ENCODE results near the gene CHRNA4. TPM values are rescaled to one million over a fixed set of nuclear protein-coding genes. Genes with fewer than 3 reads are reported as not detected.
"Not testable (repeated sequence)": the region's sequence is repeated elsewhere in the genome, so short reads cannot be mapped to it uniquely, and the experiment has no call there.

CHRNA4 gene
- total RNA-seq, 1 donor from 2014 or later, result not detected

DNA sequence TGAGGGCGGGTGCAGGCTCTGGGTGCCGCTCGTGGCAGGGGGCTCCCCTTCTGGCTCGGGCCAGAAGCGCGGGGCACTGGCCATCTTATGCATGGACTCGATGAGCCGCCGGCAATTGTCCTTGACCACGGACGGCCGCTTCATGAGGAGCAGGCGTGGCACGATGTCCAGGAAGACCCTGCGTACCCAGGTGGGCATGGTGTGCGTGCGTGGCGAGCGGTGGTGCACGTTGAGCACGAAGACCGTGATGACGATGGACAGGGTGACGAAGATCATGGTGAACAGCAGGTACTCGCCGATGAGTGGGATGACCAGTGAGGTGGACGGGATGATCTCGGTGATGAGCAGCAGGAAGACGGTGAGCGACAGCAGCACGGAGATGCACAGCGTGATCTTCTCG is 11.0 kb downstream of the CHRNA4 start:
- DNase-seq (ENCODE audit: low read depth), result no peak

- no peak for DNase-seq (ENCODE audit: low read depth)
Observed at GRCh38 chr20:63349516-63349895, 11.6 kb downstream of the CHRNA4 start.

DNA sequence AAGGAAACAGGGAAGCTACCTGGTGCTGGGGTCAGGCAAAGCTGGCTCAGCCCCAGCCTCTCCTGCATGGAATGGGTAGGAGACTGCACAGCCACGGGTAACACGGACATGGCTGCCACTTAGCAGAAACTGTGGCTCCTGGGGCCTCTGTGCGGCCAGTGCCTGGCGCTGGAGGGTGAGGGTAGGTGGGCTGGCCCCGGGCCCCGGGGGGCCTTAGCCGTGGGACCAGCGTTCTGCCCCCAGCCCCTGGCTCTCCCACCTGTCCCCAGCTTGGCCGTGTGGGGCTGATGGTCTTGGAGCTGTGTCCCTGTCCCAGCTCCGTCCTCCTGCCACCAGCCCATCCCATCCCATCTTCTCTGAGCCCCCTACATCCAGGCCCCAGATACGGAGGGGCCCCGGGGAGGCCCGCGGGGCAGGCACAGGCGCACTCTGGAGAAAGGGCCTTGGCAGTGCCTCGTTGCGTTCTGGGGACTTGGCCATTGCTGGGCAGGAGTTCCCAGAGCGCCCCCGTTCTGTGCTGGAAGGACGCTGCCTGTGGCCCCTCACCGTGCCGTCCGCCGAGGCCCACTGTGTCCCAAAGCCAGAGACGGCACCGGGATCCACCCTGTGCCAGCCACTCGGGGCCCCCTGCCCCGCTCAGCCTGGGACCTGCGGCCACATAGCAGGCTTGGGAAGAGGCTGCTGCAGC is 12.2 kb downstream of the CHRNA4 start:
- DNase-seq (ENCODE audit: low read depth), result no peak

- DNase-seq (ENCODE audit: low read depth), result no peak
Observed at GRCh38 chr20:63347950-63348827, 13.0 kb downstream of the CHRNA4 start.

GRCh38 chr20:63347081-63347741 is 13.9 kb downstream of the CHRNA4 start:
- no peak for DNase-seq (ENCODE audit: low read depth)

DNA sequence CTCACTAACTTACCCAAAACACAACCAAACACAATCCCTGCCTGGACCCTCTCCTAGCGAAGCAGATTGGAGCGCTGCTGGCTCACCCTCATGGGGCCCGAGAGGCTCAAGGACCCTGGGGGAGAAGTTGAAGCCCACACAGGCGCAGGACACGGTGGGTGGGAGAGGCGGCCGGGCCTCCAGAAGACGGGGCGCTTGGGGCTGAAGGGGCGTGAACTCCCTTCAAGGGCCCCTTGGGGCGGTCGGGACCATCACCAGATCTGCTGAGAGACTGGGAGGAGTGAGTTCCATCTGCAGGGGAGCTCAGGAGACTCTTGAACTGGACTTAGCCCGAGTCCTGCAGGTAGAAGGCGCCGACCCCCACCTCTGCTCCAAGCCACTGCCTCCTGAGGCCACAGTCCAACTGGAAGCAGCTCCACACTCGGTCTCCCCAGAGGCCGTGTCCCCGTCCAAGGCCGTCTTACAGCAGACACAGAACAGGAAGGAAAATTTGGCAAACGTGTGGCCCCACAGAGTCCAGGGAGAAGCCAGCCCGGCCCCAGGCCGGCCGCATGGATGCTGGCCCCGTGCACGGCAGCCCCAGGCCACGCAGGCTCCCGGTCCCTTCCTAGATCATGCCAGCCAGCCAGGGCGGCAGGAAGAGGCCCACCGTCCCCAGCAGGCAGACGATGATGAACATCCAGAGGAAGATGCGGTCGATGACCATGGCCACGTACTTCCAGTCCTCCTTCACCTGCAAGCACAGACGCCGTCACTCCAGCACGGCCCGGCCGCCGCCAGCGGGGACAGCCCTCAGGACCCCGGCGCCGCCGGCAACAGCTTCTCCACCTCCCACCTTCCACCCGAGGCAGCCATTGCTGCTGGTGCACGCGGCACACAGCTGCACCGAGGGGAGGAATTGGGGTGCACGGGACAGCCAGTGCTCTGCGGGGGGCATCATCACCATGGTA is 14.7 kb downstream of the CHRNA4 start:
- DNase-seq (ENCODE audit: low read depth), result no peak

- DNase-seq (ENCODE audit: low read depth), result no peak
Observed at GRCh38 chr20:63345328-63346100, 15.6 kb downstream of the CHRNA4 start.

DNA sequence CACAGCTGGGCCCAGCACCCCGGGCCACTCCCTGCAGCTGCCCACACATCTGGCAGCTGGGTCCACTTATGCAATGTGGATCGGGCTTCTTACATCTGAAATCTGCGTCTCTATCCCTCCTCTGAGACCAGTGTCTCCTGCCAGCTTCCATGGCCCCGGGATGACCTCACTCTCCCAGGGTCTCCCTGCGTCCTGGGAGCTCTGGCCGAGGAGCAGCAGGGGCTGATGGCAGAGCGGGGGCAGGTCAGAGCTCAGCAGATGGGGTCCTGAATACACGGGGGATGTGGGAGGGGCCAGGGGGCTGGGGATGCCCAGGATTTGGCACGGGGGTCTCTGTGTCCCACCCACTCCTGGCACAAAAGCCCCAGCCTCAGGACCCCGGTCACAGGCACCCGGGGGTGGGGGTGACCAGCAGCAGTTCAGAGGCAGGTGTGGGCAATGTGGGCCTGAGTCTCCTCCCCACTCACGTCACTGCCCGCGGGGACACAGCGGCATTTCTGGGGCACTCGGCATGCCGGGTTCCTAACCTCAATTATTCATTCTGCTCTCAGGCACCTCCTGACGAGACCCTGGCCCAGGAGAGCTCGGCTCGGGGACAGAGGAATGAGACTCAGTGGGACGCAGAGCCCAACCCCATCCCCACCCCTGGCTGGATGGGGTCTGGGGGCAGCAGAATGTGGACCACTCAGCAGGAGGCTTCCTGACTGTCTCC is 16.4 kb downstream of the CHRNA4 start:
- no peak for DNase-seq (ENCODE audit: low read depth)

DNA sequence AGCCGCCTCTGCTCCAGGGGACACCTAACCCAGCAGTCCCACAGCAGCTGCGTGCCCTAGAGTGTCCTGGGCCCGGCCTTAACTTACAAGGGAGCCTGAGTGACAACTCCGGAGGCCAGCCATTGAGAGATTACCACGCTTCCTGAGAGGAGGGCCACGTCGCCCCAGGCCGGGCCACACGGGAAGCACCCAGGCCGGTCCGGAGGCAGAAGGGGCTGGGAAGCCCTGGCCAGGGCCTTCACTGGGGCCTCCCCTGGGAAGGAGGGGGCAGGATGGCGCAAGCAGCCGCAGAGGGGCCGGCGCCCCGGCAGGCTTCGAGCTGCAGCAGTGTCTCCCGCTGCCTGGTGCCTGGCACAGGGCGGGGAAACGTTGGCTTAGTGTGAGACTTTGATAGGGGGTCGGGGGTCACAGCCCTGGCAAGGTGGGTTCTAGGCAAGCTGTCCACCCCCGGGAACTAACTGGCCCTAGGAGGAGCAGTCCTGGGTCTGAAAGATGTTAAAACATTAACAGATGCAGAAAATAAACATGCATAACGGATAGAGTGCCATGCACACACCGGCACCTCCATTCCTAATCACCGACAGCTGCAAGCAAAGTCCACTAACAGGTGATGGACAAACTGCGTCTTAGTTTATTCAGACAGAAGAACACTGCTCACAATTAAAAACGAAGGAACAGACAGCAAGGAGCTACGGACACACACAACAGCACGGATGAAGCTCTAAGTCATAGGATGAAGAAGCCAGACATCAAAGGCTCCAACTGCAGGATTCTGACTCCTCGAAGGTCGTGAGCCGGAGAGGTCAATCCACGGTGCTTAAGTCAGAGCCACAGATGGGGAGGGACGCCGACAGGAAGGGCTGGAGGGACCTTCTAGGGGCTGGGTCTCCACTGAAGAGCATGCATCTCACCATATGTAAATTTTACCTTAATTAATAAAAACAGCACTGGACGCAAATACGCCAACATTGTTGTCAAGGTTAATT is 17.4 kb downstream of the CHRNA4 start:
- DNase-seq (ENCODE audit: low read depth), result no peak

DNA sequence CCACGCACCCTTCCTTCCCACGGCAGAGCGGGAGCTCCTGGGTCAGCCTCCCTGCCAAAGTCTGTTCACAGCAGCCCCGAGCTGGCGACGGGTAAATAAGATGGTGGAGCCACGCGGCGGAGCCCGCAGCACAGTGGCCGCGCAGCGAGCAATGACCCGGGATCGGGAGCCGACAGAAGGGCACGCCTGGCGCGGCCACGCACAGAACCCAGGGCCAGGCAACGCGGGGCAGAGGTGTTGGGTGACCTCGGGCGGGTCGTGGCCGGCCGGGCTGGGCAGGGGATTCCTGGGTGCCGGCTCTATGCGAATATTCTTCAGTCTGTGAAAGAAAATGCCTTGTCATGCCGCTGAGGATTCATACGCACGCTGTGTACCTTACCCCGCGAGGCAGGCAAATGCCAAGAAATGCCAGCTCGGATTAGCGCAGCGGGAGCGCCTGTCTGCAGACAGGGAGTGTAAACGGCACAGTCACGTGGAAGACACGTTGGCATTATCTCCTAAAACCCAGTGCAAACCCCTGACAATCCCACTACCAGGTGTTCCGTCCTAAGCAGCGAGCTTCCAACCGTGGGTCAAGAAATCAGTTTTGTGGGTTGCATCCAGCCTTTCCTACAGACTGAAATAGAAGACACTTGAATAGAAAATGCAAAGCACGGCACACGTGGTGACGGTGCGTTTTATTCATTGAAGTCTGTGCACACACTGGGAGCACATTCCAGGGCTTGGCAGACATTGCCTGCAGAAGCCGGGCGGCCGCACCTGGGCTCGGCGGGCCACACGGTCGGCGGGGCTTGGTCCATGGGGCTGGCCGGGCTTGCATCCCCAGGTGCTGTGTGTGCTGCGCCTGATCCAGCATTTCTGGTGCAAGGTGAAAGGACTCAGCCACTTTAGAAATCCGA is 18.3 kb downstream of the CHRNA4 start:
- DNase-seq (ENCODE audit: low read depth), result no peak

GRCh38 chr20:63340158-63340688 is 20.9 kb downstream of the CHRNA4 start:
- not testable (repeated sequence) for DNase-seq (ENCODE audit: low read depth)

DNA sequence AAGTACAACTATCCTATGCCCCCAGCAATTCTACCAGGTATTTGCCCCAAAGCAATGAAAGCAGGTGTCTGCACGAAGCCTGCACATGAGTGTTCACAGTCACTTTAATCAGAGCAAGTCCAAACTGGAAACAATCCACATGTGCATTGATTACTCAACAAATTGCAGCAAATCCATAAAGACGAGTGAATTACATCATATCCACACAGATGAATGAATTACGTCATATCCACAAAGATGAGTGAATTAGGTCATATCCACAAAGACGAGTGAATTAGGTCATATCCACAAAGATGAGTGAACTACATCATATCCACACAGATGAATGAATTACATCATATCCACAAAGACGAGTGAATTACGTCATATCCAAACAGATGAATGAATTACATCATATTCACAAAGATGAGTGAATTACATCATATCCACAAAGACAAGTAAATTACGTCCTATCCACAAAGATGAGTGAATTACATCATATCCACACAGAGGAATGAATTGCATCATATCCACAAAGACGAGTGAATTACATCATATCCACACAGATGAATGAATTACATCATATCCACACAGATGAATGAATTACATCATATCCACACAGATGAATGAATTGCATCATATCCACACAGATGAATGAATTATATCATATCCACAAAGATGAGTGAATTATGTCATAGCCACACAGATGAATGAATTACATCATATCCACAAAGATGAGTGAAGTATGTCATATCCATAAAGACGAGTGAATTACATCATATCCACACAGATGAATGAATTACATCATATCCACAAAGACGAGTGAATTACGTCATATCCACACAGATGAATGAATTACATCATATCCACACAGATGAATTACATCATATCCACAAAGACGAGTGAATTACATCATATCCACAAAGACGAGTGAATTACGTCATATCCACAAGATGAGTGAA is 21.7 kb downstream of the CHRNA4 start:
- not testable (repeated sequence) for DNase-seq (ENCODE audit: low read depth)

GRCh38 chr20:63337786-63338420 is 23.2 kb downstream of the CHRNA4 start:
- no peak for DNase-seq (ENCODE audit: low read depth)

GRCh38 chr20:63336232-63336752 is 24.9 kb downstream of the CHRNA4 start:
- DNase-seq (ENCODE audit: low read depth), result no peak

GRCh38 chr20:63335711-63336110 is 25.4 kb downstream of the CHRNA4 start:
- DNase-seq (ENCODE audit: low read depth), result no peak

DNA sequence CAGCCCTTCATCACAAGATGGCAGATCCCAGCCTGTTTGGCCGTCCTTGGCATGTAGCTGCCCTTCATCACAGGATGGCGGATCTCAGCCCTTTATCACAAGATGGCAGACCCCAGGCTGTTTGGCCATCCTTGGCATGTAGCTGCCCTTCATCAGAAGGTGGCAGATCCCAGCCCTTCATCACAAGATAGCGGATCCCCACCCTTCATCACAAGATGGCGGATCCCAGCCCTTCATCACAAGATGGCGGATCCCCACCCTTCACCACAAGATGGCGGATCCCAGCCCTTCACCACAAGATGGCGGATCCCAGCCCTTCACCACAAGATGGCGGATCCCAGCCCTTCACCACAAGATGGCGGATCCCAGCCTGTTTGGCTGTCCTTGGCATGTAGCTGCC is 26.1 kb downstream of the CHRNA4 start:
- not testable (repeated sequence) for DNase-seq (ENCODE audit: low read depth)
